ENCODE measurements around the gene ASCL4. TPM values are rescaled to one million over a fixed set of nuclear protein-coding genes. Genes with fewer than 3 reads are reported as not detected.

ASCL4 gene
- total and polyA plus RNA-seq, 2 of the 4 experiments (the other 2 are of a cell fraction), result not detected

- no peak overlapping the region for H4K5ac ChIP-seq (ENCODE audit: low read depth, low read length)
- no peak overlapping the region for H3K4me3 ChIP-seq (ENCODE audit: insufficient read depth, low read depth, low read length)
- H2BK20ac ChIP-seq (ENCODE audit: low read depth, low read length), result no peak overlapping the region
- H2BK5ac ChIP-seq (ENCODE audit: low read depth, low read length, poor library complexity, severe bottlenecking), result no peak overlapping the region
- no peak overlapping the region for H3K23ac ChIP-seq (ENCODE audit: low read depth, low read length)
- H3K9me3 ChIP-seq (ENCODE audit: control insufficient read depth, insufficient read depth, low read length), result 0 out of 2 replicates have a peak, but pooled peaks cover 3% of the 10 kb centered on the region
- POLR2A ChIA-PET (ENCODE audit: unreplicated experiment), result no interaction called here
- H4K91ac ChIP-seq (ENCODE audit: insufficient read depth, low read depth, low read length), result no peak overlapping the region
- no peak overlapping the region for H3K9ac ChIP-seq (ENCODE audit: low read depth, low read length)
- no peak overlapping the region for H2BK15ac ChIP-seq (ENCODE audit: low read depth, low read length)
- no peaks in the 10 kb centered on the region for H4K20me1 ChIP-seq (ENCODE audit: insufficient read depth, low read length)
- TF ChIP-seq MAZ (IDR thresholded peaks at IDR 0.05; ENCODE audit: borderline replicate concordance, low read depth, low read length), result no peak
- TF ChIP-seq, protein P1, sequence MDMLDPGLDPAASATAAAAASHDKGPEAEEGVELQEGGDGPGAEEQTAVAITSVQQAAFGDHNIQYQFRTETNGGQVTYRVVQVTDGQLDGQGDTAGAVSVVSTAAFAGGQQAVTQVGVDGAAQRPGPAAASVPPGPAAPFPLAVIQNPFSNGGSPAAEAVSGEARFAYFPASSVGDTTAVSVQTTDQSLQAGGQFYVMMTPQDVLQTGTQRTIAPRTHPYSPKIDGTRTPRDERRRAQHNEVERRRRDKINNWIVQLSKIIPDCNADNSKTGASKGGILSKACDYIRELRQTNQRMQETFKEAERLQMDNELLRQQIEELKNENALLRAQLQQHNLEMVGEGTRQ (IDR thresholded peaks at IDR 0.05; ENCODE audit: low read depth, low read length), result no peak
- TF ChIP-seq, protein P2, sequence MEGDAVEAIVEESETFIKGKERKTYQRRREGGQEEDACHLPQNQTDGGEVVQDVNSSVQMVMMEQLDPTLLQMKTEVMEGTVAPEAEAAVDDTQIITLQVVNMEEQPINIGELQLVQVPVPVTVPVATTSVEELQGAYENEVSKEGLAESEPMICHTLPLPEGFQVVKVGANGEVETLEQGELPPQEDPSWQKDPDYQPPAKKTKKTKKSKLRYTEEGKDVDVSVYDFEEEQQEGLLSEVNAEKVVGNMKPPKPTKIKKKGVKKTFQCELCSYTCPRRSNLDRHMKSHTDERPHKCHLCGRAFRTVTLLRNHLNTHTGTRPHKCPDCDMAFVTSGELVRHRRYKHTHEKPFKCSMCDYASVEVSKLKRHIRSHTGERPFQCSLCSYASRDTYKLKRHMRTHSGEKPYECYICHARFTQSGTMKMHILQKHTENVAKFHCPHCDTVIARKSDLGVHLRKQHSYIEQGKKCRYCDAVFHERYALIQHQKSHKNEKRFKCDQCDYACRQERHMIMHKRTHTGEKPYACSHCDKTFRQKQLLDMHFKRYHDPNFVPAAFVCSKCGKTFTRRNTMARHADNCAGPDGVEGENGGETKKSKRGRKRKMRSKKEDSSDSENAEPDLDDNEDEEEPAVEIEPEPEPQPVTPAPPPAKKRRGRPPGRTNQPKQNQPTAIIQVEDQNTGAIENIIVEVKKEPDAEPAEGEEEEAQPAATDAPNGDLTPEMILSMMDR (conservative IDR thresholded peaks at IDR 0.05; ENCODE audit: low read depth, low read length), result no peak
- TF ChIP-seq POLR2A (IDR thresholded peaks at IDR 0.05; ENCODE audit: low read depth, low read length), result no peak
- TF ChIP-seq RAD21 (IDR thresholded peaks at IDR 0.05; ENCODE audit: low read length), result no peak
- no peak for TF ChIP-seq SMC3 (IDR thresholded peaks at IDR 0.05; ENCODE audit: low read depth, low read length)
- TF ChIP-seq RCOR1 (IDR thresholded peaks at IDR 0.05; ENCODE audit: insufficient replicate concordance, low read length), result no peak
- no peak for TF ChIP-seq RFX5 (IDR thresholded peaks at IDR 0.05; ENCODE audit: low read depth, low read length)
- TF ChIP-seq CHD1 (IDR thresholded peaks at IDR 0.05; ENCODE audit: low read depth, low read length), result no peak
- no peak for TF ChIP-seq MAFK (IDR thresholded peaks at IDR 0.05; ENCODE audit: low read depth, low read length)
- TF ChIP-seq CEBPB (IDR thresholded peaks at IDR 0.05; ENCODE audit: low read depth, low read length), result no peak
- TF ChIP-seq MXI1 (IDR thresholded peaks at IDR 0.05; ENCODE audit: borderline replicate concordance, low read depth, low read length), result no peak
- TF ChIP-seq NFE2L2 (IDR thresholded peaks at IDR 0.05; ENCODE audit: low read depth, low read length), result no peak
- TF ChIP-seq BHLHE40 (IDR thresholded peaks at IDR 0.05; ENCODE audit: low read depth, low read length), result no peak
- TF ChIP-seq FOS (IDR thresholded peaks at IDR 0.05; ENCODE audit: low read depth, low read length), result no peak
- TF ChIP-seq, protein P3, sequence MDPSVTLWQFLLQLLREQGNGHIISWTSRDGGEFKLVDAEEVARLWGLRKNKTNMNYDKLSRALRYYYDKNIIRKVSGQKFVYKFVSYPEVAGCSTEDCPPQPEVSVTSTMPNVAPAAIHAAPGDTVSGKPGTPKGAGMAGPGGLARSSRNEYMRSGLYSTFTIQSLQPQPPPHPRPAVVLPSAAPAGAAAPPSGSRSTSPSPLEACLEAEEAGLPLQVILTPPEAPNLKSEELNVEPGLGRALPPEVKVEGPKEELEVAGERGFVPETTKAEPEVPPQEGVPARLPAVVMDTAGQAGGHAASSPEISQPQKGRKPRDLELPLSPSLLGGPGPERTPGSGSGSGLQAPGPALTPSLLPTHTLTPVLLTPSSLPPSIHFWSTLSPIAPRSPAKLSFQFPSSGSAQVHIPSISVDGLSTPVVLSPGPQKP (IDR thresholded peaks at IDR 0.05; ENCODE audit: borderline replicate concordance, low read depth, low read length), result no peak
- peak overlapping the region; percentile 28 for H2AK9ac ChIP-seq (replicated peaks; ENCODE audit: low read depth, low read length, poor library complexity)
- BruUV-seq (replicated peaks), result no TSS peak
- no peak overlapping the region for H3K14ac ChIP-seq (replicated peaks; ENCODE audit: low read depth, low read length)
- intact Hi-C loops (cut with micrococcal nuclease), result no loop called here
- no peak overlapping the region for H3K56ac ChIP-seq (ENCODE audit: extremely low read depth, insufficient read depth, low read length)
- H3K4ac ChIP-seq (ENCODE audit: low read depth, low read length), result no peak overlapping the region
- no peak for DNase-seq
- CTCF ChIA-PET, result no interaction called here
- no peaks in the 10 kb centered on the region for H3K27me3 ChIP-seq (ENCODE audit: control insufficient read depth, insufficient read depth, low read length)
- H3K36me3 ChIP-seq (ENCODE audit: control insufficient read depth, insufficient read depth, low read length), result no peaks in the 10 kb centered on the region
- no peaks in the 10 kb centered on the region for H3K9me1 ChIP-seq (ENCODE audit: insufficient read depth, low read length)
- H3K4me2 ChIP-seq (ENCODE audit: low read depth, low read length), result no peak overlapping the region
- no peak for ATAC-seq (ENCODE audit: low read depth)
- no CpG with 5 or more reads among the region's 1 CpG for WGBS, 2 experiments (ENCODE audit: extremely low coverage in 2 of 2, insufficient read length in 1 of 2)
- H2BK120ac ChIP-seq (ENCODE audit: low read depth, low read length), result no peak overlapping the region
- H4K8ac ChIP-seq (ENCODE audit: low read depth in 2 of 2, low read length in 2 of 2), result no peak overlapping the region
- dilution Hi-C loops (cut with HindIII; ENCODE audit: low sequenced_read_pairs, unreplicated experiment), result no loop called here
- H3K79me1 ChIP-seq (ENCODE audit: low read depth in 1 of 2, low read length in 2 of 2), result no peaks in the 10 kb centered on the region
- H2AFZ ChIP-seq (replicated peaks; ENCODE audit: low read length, poor library complexity), result no peak overlapping the region
- no peak overlapping the region for H3K18ac ChIP-seq (ENCODE audit: low read depth, low read length)
- no peak overlapping the region for H2AK5ac ChIP-seq (ENCODE audit: low read depth, low read length)
- in situ Hi-C loops (cut with MboI; ENCODE audit: low sequenced_read_pairs), result no loop called here
- no peaks in the 10 kb centered on the region for H3K4me1 ChIP-seq (ENCODE audit: control insufficient read depth, insufficient read depth, low read length)
- no peak overlapping the region for H3K27ac ChIP-seq (ENCODE audit: insufficient read depth, low read length)
Measured at GRCh38 chr12:107817250-107817649, 42.7 kb downstream of the ASCL4 start.

Measured in IMR-90 (cell line).